NB4 (cell line): Measurements from ENCODE around the gene COL1A2.

Experiments
- DNase-seq: peaks from one replicate; pipeline ENCODE4 v3.0.0; 2010; ENCODE audit warnings: low read depth
- H3K4me3 ChIP-seq: one replicate; pipeline ENCODE4 v1.5.1; 2011; ENCODE audit warnings: mild to moderate bottlenecking, low read depth, low read length, moderate library complexity
- MAX ChIP-seq: IDR thresholded peaks from 2 replicates; pipeline ENCODE4 v1.6.1; 2011; ENCODE audit warnings: low read depth, low read length
- MYC ChIP-seq: IDR thresholded peaks from 2 replicates; pipeline ENCODE4 v1.6.1; 2011; ENCODE audit warnings: low read depth, low read length
- POLR2A ChIP-seq: IDR thresholded peaks from 2 replicates; pipeline ENCODE4 v1.6.1; 2011; ENCODE audit warnings: mild to moderate bottlenecking; ENCODE audit not compliant: insufficient read length; ENCODE audit errors: extremely low read depth
- TF ChIP-seq, protein P1 (sequence below): IDR thresholded peaks from one replicate; pipeline ENCODE4 v1.5.1; 2012; ENCODE audit warnings: low read depth, low read length

COL1A2 gene

GRCh38 chr7:94384315-94384714 is 10.4 kb upstream of the COL1A2 start:
- H3K4me3 ChIP-seq = no peak overlapping the region
- DNase-seq = no peak
- no peak for TF ChIP-seq POLR2A
- TF ChIP-seq, protein P1, sequence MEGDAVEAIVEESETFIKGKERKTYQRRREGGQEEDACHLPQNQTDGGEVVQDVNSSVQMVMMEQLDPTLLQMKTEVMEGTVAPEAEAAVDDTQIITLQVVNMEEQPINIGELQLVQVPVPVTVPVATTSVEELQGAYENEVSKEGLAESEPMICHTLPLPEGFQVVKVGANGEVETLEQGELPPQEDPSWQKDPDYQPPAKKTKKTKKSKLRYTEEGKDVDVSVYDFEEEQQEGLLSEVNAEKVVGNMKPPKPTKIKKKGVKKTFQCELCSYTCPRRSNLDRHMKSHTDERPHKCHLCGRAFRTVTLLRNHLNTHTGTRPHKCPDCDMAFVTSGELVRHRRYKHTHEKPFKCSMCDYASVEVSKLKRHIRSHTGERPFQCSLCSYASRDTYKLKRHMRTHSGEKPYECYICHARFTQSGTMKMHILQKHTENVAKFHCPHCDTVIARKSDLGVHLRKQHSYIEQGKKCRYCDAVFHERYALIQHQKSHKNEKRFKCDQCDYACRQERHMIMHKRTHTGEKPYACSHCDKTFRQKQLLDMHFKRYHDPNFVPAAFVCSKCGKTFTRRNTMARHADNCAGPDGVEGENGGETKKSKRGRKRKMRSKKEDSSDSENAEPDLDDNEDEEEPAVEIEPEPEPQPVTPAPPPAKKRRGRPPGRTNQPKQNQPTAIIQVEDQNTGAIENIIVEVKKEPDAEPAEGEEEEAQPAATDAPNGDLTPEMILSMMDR = no peak
- TF ChIP-seq MAX = no peak
- no peak for TF ChIP-seq MYC

DNA sequence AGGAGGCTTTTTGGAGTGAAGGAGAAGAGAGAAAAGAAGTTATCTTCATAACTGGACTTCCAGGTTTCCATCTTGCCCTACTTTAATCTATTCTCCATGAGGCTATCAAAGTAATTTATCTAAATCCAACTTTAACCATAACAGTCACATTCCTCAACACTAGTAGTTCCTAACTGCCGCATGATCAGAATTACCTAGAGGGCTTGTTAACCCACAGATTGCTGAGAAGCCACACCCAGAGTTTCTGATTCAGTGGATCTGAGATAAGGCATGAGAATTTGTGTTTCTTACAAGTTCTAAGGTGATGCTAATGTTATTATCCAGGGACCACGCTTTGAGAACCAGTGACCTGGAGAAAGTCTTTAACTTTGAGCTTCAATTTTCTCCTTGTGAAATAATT is 8.3 kb upstream of the COL1A2 start:
- no peak overlapping the region for H3K4me3 ChIP-seq
- DNase-seq = no peak
- TF ChIP-seq POLR2A (no peak), MYC (no peak), MAX (no peak)
- TF ChIP-seq, protein P1 = no peak

DNA sequence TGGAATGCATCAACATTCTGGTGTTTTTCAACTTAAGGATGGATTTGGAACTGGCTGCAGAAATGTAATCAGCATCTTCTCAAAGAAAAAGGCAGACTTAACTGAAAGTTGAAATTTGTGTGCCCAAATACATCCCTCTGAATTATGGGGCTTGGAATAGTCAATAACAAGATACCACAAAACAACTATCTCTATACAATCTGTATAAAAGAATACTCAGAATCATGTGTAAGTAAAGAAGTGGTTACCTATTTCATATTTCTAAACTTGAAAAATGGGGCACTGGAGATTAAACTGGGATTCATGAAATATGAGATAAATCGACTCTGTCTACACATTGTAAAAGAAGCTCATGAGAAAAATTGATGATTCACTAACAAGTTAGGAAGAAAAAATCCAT is 6.2 kb upstream of the COL1A2 start:
- H3K4me3 ChIP-seq = no peak overlapping the region
- DNase-seq = no peak
- no peak for TF ChIP-seq MYC
- TF ChIP-seq POLR2A = no peak

- H3K4me3 ChIP-seq = no peak overlapping the region
- no peak for DNase-seq
- TF ChIP-seq MYC (no peak), MAX (no peak), POLR2A (no peak)
- TF ChIP-seq, protein P1 = no peak
Measured at GRCh38 chr7:94389381-94389780, 5.3 kb upstream of the COL1A2 start.

DNA sequence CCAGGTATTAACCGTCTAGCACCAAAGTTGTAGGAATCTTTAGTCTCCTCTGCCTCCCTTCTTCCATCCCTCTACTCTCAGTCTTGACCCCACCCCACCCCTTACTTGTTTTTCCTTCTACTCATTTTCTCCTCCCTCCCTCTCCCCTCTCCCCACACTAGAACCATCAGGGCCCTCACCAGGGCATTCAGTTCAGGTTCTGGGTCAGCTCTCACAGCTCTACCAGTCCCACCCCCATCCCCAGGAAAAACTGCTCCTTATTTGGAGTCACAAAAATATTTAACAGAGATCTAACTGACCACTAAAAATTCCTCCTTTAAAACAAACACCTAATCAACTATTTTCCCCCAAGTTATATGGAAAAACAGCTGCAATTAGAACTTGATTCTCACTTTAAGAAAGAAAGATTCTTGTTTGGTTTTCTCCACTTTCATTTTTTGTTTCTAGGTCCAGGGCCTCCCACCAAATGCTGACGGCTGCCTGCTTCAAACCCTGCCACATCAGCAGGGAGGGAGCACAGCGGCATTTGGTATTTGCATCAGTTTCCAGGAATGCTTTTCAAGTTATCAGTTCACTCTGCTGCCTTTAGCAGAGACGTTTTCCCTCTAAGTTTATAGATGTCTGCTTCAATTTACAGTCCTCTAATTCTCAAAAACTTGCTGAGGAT is 2.8 kb upstream of the COL1A2 start:
- TF ChIP-seq, protein P1 = no peak
- no peak for TF ChIP-seq MYC
- no peak for TF ChIP-seq POLR2A
- TF ChIP-seq MAX = no peak
- no peak overlapping the region for H3K4me3 ChIP-seq
- no peak for DNase-seq

- no peak for DNase-seq
- TF ChIP-seq MYC (no peak), POLR2A (no peak), MAX (no peak)
- TF ChIP-seq, protein P1 = no peak
- H3K4me3 ChIP-seq = no peak overlapping the region
Measured at GRCh38 chr7:94392393-94392786, 2.3 kb upstream of the COL1A2 start.
